ENCODE data around the gene CDCP1. TPM values are rescaled to one million over a fixed set of nuclear protein-coding genes. Genes with fewer than 3 reads are reported as not detected.

CDCP1 gene, protein sequence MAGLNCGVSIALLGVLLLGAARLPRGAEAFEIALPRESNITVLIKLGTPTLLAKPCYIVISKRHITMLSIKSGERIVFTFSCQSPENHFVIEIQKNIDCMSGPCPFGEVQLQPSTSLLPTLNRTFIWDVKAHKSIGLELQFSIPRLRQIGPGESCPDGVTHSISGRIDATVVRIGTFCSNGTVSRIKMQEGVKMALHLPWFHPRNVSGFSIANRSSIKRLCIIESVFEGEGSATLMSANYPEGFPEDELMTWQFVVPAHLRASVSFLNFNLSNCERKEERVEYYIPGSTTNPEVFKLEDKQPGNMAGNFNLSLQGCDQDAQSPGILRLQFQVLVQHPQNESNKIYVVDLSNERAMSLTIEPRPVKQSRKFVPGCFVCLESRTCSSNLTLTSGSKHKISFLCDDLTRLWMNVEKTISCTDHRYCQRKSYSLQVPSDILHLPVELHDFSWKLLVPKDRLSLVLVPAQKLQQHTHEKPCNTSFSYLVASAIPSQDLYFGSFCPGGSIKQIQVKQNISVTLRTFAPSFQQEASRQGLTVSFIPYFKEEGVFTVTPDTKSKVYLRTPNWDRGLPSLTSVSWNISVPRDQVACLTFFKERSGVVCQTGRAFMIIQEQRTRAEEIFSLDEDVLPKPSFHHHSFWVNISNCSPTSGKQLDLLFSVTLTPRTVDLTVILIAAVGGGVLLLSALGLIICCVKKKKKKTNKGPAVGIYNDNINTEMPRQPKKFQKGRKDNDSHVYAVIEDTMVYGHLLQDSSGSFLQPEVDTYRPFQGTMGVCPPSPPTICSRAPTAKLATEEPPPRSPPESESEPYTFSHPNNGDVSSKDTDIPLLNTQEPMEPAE
- total RNA-seq, result 10 to 100 TPM in 1 of 2 donors, 1 to 10 TPM in 1; 8.9 to 13.1 TPM
- polyA plus RNA-seq (2013, experiment 1 of 2), result 0.68 TPM
- 0.37 TPM for polyA plus RNA-seq (2013, experiment 2 of 2)
- long read RNA-seq, experiment 1, full-length matches to known transcripts, result 2 of 8 reads
- long read RNA-seq, experiment 1, partial matches to known transcripts, result 0 of 8 reads
- long read RNA-seq, experiment 1, other reads (novel, unspliced or antisense), result 6 of 8 reads
- long read RNA-seq, experiment 2, full-length matches to known transcripts, result 24 of 36 reads
- long read RNA-seq, experiment 2, partial matches to known transcripts, result 3 of 36 reads
- long read RNA-seq, experiment 2, other reads (novel, unspliced or antisense), result 9 of 36 reads
- long read RNA-seq, experiment 3, full-length matches to known transcripts, result 14 of 54 reads
- long read RNA-seq, experiment 3, partial matches to known transcripts, result 33 of 54 reads
- long read RNA-seq, experiment 3, other reads (novel, unspliced or antisense), result 7 of 54 reads
- long read RNA-seq, experiment 4, partial matches to known transcripts, result 3 of 6 reads
- long read RNA-seq, experiment 4, other reads (novel, unspliced or antisense), result 1 of 6 reads

GRCh38 chr3:45145681-45146614 lies at the start of gene CDCP1:
Gene CDCP1 (minus strand): TSS chr3:45146378. CDS start chr3:45146287, 91 bp downstream.
- peaks cover 3% of the 10 kb centered on the region for H3K9me3 ChIP-seq (ENCODE audit: control insufficient read depth, low read length)
- Mint-ChIP-seq H3K4me1 (peaks cover 7% of the 10 kb centered on the region), H3K9me3 (peaks cover 4% of the 10 kb centered on the region), H3K27me3 (ENCODE audit: insufficient read depth) (peaks cover 75% of the 10 kb centered on the region), H3K36me3 (ENCODE audit: low read depth) (no peaks in the 10 kb centered on the region), H3K27ac (peak within 1 kb of the TSS; percentile 75), H3K4me3 (peak within 1 kb of the TSS; percentile 73)
- H3K27ac ChIP-seq (ENCODE audit: low read depth, low read length), result no peak within 1 kb of the TSS
- peak within 1 kb of the TSS; percentile 87 for H3K4me3 ChIP-seq (ENCODE audit: low read length)
- 1 to 4% methylated on average over 16 to 92 of the region's 92 CpGs for whole genome bisulfite sequencing, 2 experiments (ENCODE audit: insufficient coverage in 1 of 2, insufficient read length in 1 of 2)
- TF ChIP-seq, protein P1, sequence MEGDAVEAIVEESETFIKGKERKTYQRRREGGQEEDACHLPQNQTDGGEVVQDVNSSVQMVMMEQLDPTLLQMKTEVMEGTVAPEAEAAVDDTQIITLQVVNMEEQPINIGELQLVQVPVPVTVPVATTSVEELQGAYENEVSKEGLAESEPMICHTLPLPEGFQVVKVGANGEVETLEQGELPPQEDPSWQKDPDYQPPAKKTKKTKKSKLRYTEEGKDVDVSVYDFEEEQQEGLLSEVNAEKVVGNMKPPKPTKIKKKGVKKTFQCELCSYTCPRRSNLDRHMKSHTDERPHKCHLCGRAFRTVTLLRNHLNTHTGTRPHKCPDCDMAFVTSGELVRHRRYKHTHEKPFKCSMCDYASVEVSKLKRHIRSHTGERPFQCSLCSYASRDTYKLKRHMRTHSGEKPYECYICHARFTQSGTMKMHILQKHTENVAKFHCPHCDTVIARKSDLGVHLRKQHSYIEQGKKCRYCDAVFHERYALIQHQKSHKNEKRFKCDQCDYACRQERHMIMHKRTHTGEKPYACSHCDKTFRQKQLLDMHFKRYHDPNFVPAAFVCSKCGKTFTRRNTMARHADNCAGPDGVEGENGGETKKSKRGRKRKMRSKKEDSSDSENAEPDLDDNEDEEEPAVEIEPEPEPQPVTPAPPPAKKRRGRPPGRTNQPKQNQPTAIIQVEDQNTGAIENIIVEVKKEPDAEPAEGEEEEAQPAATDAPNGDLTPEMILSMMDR (conservative IDR thresholded peaks at IDR 0.05), result no peak
- no peaks in the 10 kb centered on the region for H3K36me3 ChIP-seq (ENCODE audit: control insufficient read depth, insufficient read depth, low read length)
- no peak within 1 kb of the TSS for H3K9ac ChIP-seq (ENCODE audit: extremely low read depth, low read length, poor library complexity, severe bottlenecking)
- peaks cover 57% of the 10 kb centered on the region for H3K27me3 ChIP-seq (ENCODE audit: control insufficient read depth, insufficient read depth, low read length, poor library complexity, severe bottlenecking)
- no peaks in the 10 kb centered on the region for H3K4me1 ChIP-seq (ENCODE audit: control insufficient read depth, insufficient read depth, low read length)
- peak; percentile 87 for DNase-seq

GRCh38 chr3:45194791-45195190 lies 48.6 kb upstream of the CDCP1 start:
- 89 to 97% methylated on average over 5 of the region's 5 CpGs for WGBS, 2 experiments (ENCODE audit: insufficient coverage in 1 of 2, insufficient read length in 1 of 2)
- Mint-ChIP-seq H3K9me3 (no peaks in the 10 kb centered on the region), H3K36me3 (ENCODE audit: low read depth) (no peaks in the 10 kb centered on the region), H3K4me1 (peaks cover 6% of the 10 kb centered on the region), H3K27ac (no peak overlapping the region), H3K27me3 (ENCODE audit: insufficient read depth) (peaks cover 53% of the 10 kb centered on the region), H3K4me3 (no peak overlapping the region)
- Histone ChIP-seq H3K4me1 (ENCODE audit: control insufficient read depth, insufficient read depth, low read length) (no peaks in the 10 kb centered on the region), H3K27ac (ENCODE audit: low read depth, low read length) (no peak overlapping the region), H3K36me3 (ENCODE audit: control insufficient read depth, insufficient read depth, low read length) (no peaks in the 10 kb centered on the region), H3K27me3 (ENCODE audit: control insufficient read depth, insufficient read depth, low read length, poor library complexity, severe bottlenecking) (no peaks in the 10 kb centered on the region), H3K4me3 (ENCODE audit: low read length) (no peak overlapping the region), H3K9me3 (ENCODE audit: control insufficient read depth, low read length) (no peaks in the 10 kb centered on the region), H3K9ac (ENCODE audit: extremely low read depth, low read length, poor library complexity, severe bottlenecking) (no peak overlapping the region)
- TF ChIP-seq, protein P1 (conservative IDR thresholded peaks at IDR 0.05), result no peak
- no peak for DNase-seq

All from endodermal cell (in vitro differentiated cells).